Measurements from ENCODE around the gene CEP89.

DNA sequence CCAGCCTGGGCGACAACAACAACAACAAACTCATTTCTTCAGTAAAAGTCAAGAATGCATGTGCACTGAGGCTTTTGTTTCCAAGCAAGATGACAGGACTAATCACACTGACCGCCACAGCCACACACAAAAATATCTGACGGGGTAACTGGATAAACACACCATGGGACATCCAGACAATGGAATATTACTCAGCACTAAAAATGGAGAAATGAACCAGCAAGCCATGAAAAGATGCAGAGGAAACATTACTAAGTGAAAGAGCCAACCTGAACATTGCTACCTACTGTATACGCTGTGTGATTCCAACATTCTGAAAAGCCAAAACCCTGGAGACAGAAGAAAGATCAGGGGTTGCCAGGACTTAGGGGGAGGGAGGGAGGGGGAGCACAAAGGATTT is 37.0 kb upstream of the CEP89 start:
- TF ChIP-seq, protein P1, sequence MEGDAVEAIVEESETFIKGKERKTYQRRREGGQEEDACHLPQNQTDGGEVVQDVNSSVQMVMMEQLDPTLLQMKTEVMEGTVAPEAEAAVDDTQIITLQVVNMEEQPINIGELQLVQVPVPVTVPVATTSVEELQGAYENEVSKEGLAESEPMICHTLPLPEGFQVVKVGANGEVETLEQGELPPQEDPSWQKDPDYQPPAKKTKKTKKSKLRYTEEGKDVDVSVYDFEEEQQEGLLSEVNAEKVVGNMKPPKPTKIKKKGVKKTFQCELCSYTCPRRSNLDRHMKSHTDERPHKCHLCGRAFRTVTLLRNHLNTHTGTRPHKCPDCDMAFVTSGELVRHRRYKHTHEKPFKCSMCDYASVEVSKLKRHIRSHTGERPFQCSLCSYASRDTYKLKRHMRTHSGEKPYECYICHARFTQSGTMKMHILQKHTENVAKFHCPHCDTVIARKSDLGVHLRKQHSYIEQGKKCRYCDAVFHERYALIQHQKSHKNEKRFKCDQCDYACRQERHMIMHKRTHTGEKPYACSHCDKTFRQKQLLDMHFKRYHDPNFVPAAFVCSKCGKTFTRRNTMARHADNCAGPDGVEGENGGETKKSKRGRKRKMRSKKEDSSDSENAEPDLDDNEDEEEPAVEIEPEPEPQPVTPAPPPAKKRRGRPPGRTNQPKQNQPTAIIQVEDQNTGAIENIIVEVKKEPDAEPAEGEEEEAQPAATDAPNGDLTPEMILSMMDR (conservative IDR thresholded peaks at IDR 0.05; ENCODE audit: low read length), result no peak
- no peak for TF ChIP-seq EZH2phosphoT487 (IDR thresholded peaks at IDR 0.05; ENCODE audit: borderline replicate concordance)
